K562 (cell line): Measurements from ENCODE around the gene DPM1.

Experiments used
- ATF2 ChIP-seq: sonication (generic); formaldehyde crosslinking; IDR thresholded peaks from 2 replicates; pipeline ENCODE4 v1.8.1; 2022; ENCODE audit warnings: missing genetic modification reagents
- CTBP1 ChIP-seq: fragments of 450-650 bp; IDR thresholded peaks from 2 replicates; pipeline ENCODE4 v1.6.1; 2016; ENCODE audit warnings: borderline replicate concordance
- FOXK1 ChIP-seq: sonication (generic); formaldehyde crosslinking; IDR thresholded peaks from 2 replicates; pipeline ENCODE4 v1.8.0; 2022; ENCODE audit warnings: missing genetic modification reagents, mild to moderate bottlenecking, borderline replicate concordance
- MCM3 ChIP-seq: fragments of 450-650 bp; IDR thresholded peaks from 2 replicates; pipeline ENCODE4 v1.6.1; 2016
- POLR2A ChIP-seq: fragments of 450-650 bp; conservative IDR thresholded peaks from 2 replicates; pipeline ENCODE4 v1.6.1; 2016
- TF ChIP-seq, protein P1 (sequence below): fragments of 250-450 bp; sonication (Bioruptor Pico); IDR thresholded peaks from 2 replicates; pipeline ENCODE4 v1.4.0; 2020; ENCODE audit warnings: mild to moderate bottlenecking, moderate library complexity

DNA sequence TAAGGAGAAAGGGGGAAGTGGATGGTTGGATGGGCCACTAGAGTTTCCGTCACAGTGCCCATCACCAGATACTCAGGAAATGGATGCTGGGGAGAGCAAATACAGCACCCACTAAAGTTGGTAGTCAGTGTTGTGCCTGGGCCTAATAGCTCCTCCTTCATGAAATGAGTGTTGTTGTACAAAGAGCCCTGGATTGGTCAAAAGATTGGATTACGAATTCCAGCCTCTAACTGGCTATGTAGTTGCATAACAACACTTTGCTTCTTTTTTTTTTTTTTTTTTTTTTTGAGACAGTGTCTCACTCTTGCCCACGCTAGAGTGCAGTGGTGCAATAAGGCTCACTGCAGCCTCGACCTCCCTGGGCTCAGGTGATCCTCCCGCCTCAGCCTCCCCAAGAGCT, 37.2 kb upstream of the DPM1 start:
- TF ChIP-seq CTBP1 (no peak), POLR2A (no peak), MCM3 (no peak), FOXK1 (CRISPR knock-in tag) (no peak), ATF2 (no peak)
- TF ChIP-seq, protein P1, sequence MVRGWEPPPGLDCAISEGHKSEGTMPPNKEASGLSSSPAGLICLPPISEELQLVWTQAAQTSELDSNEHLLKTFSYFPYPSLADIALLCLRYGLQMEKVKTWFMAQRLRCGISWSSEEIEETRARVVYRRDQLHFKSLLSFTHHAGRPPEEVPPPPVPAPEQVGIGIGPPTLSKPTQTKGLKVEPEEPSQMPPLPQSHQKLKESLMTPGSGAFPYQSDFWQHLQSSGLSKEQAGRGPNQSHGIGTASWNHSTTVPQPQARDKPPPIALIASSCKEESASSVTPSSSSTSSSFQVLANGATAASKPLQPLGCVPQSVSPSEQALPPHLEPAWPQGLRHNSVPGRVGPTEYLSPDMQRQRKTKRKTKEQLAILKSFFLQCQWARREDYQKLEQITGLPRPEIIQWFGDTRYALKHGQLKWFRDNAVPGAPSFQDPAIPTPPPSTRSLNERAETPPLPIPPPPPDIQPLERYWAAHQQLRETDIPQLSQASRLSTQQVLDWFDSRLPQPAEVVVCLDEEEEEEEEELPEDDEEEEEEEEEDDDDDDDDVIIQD (CRISPR knock-in tag) = no peak
